Psoas muscle (tissue), 8 donors: ENCODE measurements around the gene ZSCAN16. TPM values are rescaled to one million over a fixed set of nuclear protein-coding genes. Genes with fewer than 3 reads are reported as not detected.
"Not testable (repeated sequence)": the region's sequence is repeated elsewhere in the genome, so short reads cannot be mapped to it uniquely, and the experiment has no call there.

Experiments
- ATAC-seq, 4 donors: fragments of 200-7000 bp; cut with Tn5 transposase; one replicate each; pipeline ENCODE4 v1.9.1; 2020; ENCODE audit warnings: moderate library complexity in 3 of 4, mild to moderate bottlenecking in 2 of 4
- DNase-seq, 2 donors: peaks; one replicate each; pipeline ENCODE4 v3.0.0-alpha.2; 2020
- H3K27ac ChIP-seq: fragments of 200-600 bp; one replicate; pipeline ENCODE4 v1.8.0; 2022
- H3K27me3 ChIP-seq, 3 donors: fragments of 200-600 bp in 1 of 3; one replicate each; pipeline versions ENCODE4 v1.6.1 to v1.8.0; 2013 to 2022; ENCODE audit warnings: low read length in 2 of 3, mild to moderate bottlenecking in 2 of 3, moderate library complexity in 1 of 3; ENCODE audit not compliant: insufficient read depth in 3 of 3
- H3K36me3 ChIP-seq, 2 donors: fragments of 200-600 bp in 1 of 2; one replicate each; pipeline versions ENCODE4 v1.6.1 to v1.8.0; 2013 to 2022; ENCODE audit warnings: low read depth in 1 of 2, mild to moderate bottlenecking in 1 of 2, moderate library complexity in 1 of 2; ENCODE audit not compliant: insufficient read depth in 1 of 2
- H3K4me1 ChIP-seq: fragments of 200-600 bp; one replicate; pipeline ENCODE4 v1.8.0; 2022
- H3K4me3 ChIP-seq: fragments of 200-600 bp; one replicate; pipeline ENCODE4 v1.8.0; 2022; ENCODE audit warnings: mild to moderate bottlenecking
- H3K9me3 ChIP-seq: fragments of 200-600 bp; one replicate; pipeline ENCODE4 v1.8.0; 2022
- WGBS, 3 donors: extraction: QIAGEN DNeasy Blood & Tissue Kit; methylation state at CpG; one replicate each; pipeline versions ENCODE4 v1.1.6 to v1.1.7; 2013; 5-methylcytosine and 5-hydroxymethylcytosine counted together
- intact Hi-C, 2 donors: fragments of 100-400 bp; cut with DNase I; formaldehyde crosslinking; loops; one replicate each; pipeline versions ENCODE4 v1.11.0 to v1.14.2; 2022
- long read RNA-seq, 2 donors: library from polyadenylated mRNA; unstranded; transcript quantifications; one replicate each; pipeline ENCODE4 v2.0.0, GENCODE V29; 2021
- polyA plus RNA-seq, 3 donors: library from polyadenylated mRNA; stranded (reverse); fragments of 200-250 nt; gene quantifications; one replicate each; pipeline ENCODE4 v1.2.3, GENCODE V29; 2013
- total RNA-seq, 4 donors: library from RNA; stranded (reverse); fragmentation: NEBNext Ultra II Directional in 2 of 4; extraction: Animal tissue kit (Norgen Biotek cat#: 25700) in 2 of 4; gene quantifications; one replicate each; pipeline versions ENCODE4 v1.2.1 to v1.2.4, GENCODE V29; 2021 to 2023
- TF ChIP-seq, protein P1 (sequence below): fragments of 200-600 bp; IDR thresholded peaks from one replicate; pipeline ENCODE4 v1.8.0; 2022; ENCODE audit warnings: antibody characterized with exemption
- donor health status: healthy with polysubstance abuse.
- donor health status: DM: no; HTN: no; CAD: no; lungs with moderate emphysema.
- donor health status: Bipolar disorder and iron deficiency.
- donor health status: healthy.
- donor health status: DM: yes; HTN: yes; CAD: no.
- donor health status: DM: no; HTN: no; CAD: no.
- donor health status: DM: no; HTN: no; CAD: no.
- donor health status: DM: yes; HTN: yes; CAD: no.

Gene ZSCAN16
- total RNA-seq (1 to 10 TPM in 3 of 4 donors, under 1 TPM in 1; 0.96 to 3.1 (median 1.7) TPM), polyA plus RNA-seq (1 to 10 TPM; 1.7 to 7.1 (median 3.1) TPM)
- long read RNA-seq, donor 1 = 0 reads
- long read RNA-seq, donor 2, partial matches to known transcripts = 0 of 6 reads
- long read RNA-seq, donor 2, other reads (novel, unspliced or antisense) = 4 of 6 reads

- H3K4me3 ChIP-seq = peak within 1 kb of the TSS; percentile 77
- peak; percentile 96 to 100 (median 98) for ATAC-seq
- H3K36me3 ChIP-seq = peaks cover 0 to 58% of the 10 kb centered on the region in 2 donors
- TF ChIP-seq, protein P1, sequence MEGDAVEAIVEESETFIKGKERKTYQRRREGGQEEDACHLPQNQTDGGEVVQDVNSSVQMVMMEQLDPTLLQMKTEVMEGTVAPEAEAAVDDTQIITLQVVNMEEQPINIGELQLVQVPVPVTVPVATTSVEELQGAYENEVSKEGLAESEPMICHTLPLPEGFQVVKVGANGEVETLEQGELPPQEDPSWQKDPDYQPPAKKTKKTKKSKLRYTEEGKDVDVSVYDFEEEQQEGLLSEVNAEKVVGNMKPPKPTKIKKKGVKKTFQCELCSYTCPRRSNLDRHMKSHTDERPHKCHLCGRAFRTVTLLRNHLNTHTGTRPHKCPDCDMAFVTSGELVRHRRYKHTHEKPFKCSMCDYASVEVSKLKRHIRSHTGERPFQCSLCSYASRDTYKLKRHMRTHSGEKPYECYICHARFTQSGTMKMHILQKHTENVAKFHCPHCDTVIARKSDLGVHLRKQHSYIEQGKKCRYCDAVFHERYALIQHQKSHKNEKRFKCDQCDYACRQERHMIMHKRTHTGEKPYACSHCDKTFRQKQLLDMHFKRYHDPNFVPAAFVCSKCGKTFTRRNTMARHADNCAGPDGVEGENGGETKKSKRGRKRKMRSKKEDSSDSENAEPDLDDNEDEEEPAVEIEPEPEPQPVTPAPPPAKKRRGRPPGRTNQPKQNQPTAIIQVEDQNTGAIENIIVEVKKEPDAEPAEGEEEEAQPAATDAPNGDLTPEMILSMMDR = no peak
- peaks cover 3% of the 10 kb centered on the region for H3K4me1 ChIP-seq
- intact Hi-C loops = loop anchor here in 1 of 2 donors (5.0 kb wide), 1 partner anchor 1993 kb away; no protein-coding TSS in a partner anchor
- 1% methylated on average over 28 of the region's 28 CpGs for WGBS, 3 donors
- DNase-seq = peak; percentile 83 to 92
- no peaks in the 10 kb centered on the region for H3K27me3 ChIP-seq
- no peaks in the 10 kb centered on the region for H3K9me3 ChIP-seq
- H3K27ac ChIP-seq = peak within 1 kb of the TSS; percentile 74
These were observed at the start of gene ZSCAN16 for GRCh38 chr6:28124350-28124970. Gene ZSCAN16, plus strand, starts transcription at chr6:28124609. Its CDS starts 835 bp downstream, at chr6:28125444.

DNA sequence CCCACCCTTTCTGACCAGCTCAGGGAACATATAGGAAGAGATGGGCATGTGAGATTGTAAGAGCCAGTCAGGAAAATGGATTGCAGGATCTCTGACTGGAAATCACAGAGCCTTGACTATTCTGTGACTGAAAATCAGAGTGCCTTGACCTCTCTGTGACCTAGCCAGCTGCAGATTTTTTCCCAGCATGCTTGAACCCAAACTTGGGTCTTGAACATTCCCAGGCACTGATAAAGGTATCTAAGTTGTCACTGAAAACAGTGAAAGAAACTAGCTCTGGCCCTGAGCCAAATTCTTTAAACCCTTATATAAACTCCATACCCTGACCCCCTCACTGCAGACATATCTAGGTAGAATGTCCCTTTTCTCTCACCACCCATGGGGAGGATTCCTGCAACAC, 46.4 kb upstream of the ZSCAN16 start:
- DNase-seq (no peak), ATAC-seq (no peak)
- no peaks in the 10 kb centered on the region for H3K27me3 ChIP-seq
- H3K4me3 ChIP-seq = no peak overlapping the region
- TF ChIP-seq, protein P1 = no peak
- peaks cover 8% of the 10 kb centered on the region for H3K4me1 ChIP-seq
- no peaks in the 10 kb centered on the region for H3K36me3 ChIP-seq
- intact Hi-C loops = no loop called here
- H3K27ac ChIP-seq = no peak overlapping the region
- H3K9me3 ChIP-seq = no peaks in the 10 kb centered on the region

- intact Hi-C loops = no loop called here
- Histone ChIP-seq H3K27me3 (no peaks in the 10 kb centered on the region), H3K4me3 (no peak overlapping the region), H3K9me3 (no peaks in the 10 kb centered on the region), H3K4me1 (peaks cover 8% of the 10 kb centered on the region), H3K36me3 (no peaks in the 10 kb centered on the region), H3K27ac (no peak overlapping the region)
- TF ChIP-seq, protein P1 = no peak
- 79 to 85% (median 80%) methylated on average over 6 of the region's 6 CpGs for WGBS, 3 donors
- no peak for DNase-seq
- ATAC-seq = no peak
These were observed 45.6 kb upstream of the ZSCAN16 start for GRCh38 chr6:28078836-28079235.

DNA sequence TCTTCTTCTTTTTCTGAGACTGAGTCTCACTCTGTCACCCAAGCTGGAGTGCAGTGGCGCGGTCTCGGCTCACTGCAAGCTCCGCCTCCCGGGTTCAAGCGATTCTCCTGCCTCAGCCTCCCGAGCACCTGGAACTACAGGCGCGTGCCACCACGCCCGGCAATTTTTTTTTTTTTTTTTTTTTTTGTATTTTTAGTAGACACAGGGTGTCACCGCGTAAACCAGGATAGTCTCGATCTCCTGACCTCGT, 44.1 kb upstream of the ZSCAN16 start, which contains the start of gene ZNF165:
TSS of gene ZNF165 (plus strand) at position 188 of the 250 bp plus-strand sequence. CDS start 4,913 bp downstream, outside the sequence.
- WGBS, 3 donors = 1 to 6% (median 5%) methylated on average over 15 of the region's 15 CpGs
- not testable (repeated sequence) for H3K4me1 ChIP-seq, H3K36me3 ChIP-seq, H3K9me3 ChIP-seq, DNase-seq, H3K27me3 ChIP-seq
- intact Hi-C loops = loop anchor here in 1 of 2 donors (2.0 kb wide), 1 partner anchor 362 kb away; the partner anchor contains the start of gene ZSCAN23
- Histone ChIP-seq H3K4me3 (peak within 1 kb of the TSS; percentile 93), H3K27ac (peak within 1 kb of the TSS; percentile 84)
- ATAC-seq = peak in 2 of 4 donors; percentile 44 to 68

GRCh38 chr6:28080631-28081485, 43.6 kb upstream of the ZSCAN16 start:
- intact Hi-C loops = loop anchor here in 1 of 2 donors (2.0 kb wide), 1 partner anchor 362 kb away; the partner anchor contains the start of gene ZSCAN23
- WGBS, 3 donors = 1% methylated on average over 46 of the region's 46 CpGs

More at GRCh38 chr6:28080631-28081485, 43.6 kb upstream of the ZSCAN16 start:
- Histone ChIP-seq H3K4me1 (peaks cover 8% of the 10 kb centered on the region), H3K4me3 (peak overlapping the region; percentile 93), H3K27me3 (no peaks in the 10 kb centered on the region), H3K27ac (peak overlapping the region; percentile 84), H3K36me3 (no peaks in the 10 kb centered on the region), H3K9me3 (no peaks in the 10 kb centered on the region)
- DNase-seq = peak; percentile 92 to 96
- TF ChIP-seq, protein P1 = no peak
- ATAC-seq = peak; percentile 98 to 99 (median 99)
